Frontal cortex (tissue), 4 donors: ENCODE data around the gene ARHGAP26. TPM values are rescaled to one million over a fixed set of nuclear protein-coding genes. Genes with fewer than 3 reads are reported as not detected.

ENCODE experiments used
- DNase-seq, 2 donors: peaks; one replicate each; pipeline ENCODE4 v3.0.0; 2012; ENCODE audit warnings: low spot score in 2 of 2
- FAIRE-seq: peaks from 2 replicates; lab custom pipeline; 2012; peaks lifted over from hg19 to GRCh38; lab: Jason Lieb, UNC
- total RNA-seq: library from RNA; depleted of rRNA; stranded (reverse); fragments of >200 nt; gene quantifications from one replicate; pipeline ENCODE4 v1.2.3, GENCODE V29; 2014
- donor health status: control.
- donor health status: control.
- donor health status: control.

Gene ARHGAP26
- total RNA-seq, 1 donor from 2014 or later: 7.3 TPM

DNA sequence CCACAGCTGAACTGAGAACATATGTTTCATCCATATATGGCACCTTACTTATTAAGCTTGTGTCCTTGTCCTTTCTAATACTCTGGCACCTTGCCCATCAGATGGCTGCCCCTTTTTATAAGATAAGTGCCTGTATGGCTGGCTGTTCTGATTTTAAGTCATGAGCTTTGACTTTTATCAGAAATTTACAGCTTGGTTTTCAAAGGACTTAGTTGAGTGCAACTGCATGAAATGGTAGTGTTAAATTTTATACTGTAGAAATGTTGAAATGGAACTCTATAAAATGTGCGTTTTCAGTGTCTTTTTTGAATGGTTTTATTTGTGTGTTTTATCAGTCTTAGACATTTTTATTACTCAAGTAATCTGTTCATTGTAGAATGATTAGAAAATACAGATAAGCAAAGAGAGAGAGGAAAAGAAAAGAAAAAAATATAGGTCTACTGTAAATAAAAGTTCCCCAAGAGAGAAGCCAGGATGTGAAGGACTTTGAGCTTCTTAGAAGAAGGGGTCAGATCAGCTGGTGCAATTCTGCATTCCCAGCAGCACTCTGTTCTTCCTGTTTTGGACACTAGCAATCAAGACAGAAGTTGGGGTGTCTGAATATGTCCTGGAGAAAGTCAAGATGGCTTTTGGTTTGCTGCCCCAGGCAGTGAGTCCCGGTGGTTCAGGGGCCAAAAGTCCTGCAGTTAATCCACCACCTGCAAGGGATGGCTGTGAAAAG lies 38.9 kb downstream of the ARHGAP26 start:
- FAIRE-seq: no peak
- no peak for DNase-seq

- FAIRE-seq (no peak), DNase-seq (no peak)
Observed at GRCh38 chr5:142810081-142810480, 39.9 kb downstream of the ARHGAP26 start.

GRCh38 chr5:142810743-142811290 lies 40.6 kb downstream of the ARHGAP26 start:
- no peak for FAIRE-seq
- DNase-seq: no peak

GRCh38 chr5:142811866-142812557 lies 41.8 kb downstream of the ARHGAP26 start:
- no peak for FAIRE-seq
- no peak for DNase-seq

- DNase-seq (no peak), FAIRE-seq (no peak)
Observed at GRCh38 chr5:142813220-142813619, 43.0 kb downstream of the ARHGAP26 start.

- no peak for FAIRE-seq
Observed at GRCh38 chr5:142814122-142814521, 43.9 kb downstream of the ARHGAP26 start.

GRCh38 chr5:142815469-142815868 lies 45.3 kb downstream of the ARHGAP26 start:
- DNase-seq (no peak), FAIRE-seq (no peak)

More at GRCh38 chr5:142814122-142814521, 43.9 kb downstream of the ARHGAP26 start:
- DNase-seq: no peak

GRCh38 chr5:142816531-142817430 lies 46.6 kb downstream of the ARHGAP26 start:
- no peak for FAIRE-seq
- DNase-seq: peak in 1 of 2 donors; percentile 31

GRCh38 chr5:142817949-142818431 lies 47.8 kb downstream of the ARHGAP26 start:
- no peak for DNase-seq
- FAIRE-seq: no peak

- FAIRE-seq: no peak
- no peak for DNase-seq
Observed at GRCh38 chr5:142819292-142819691, 49.1 kb downstream of the ARHGAP26 start.

GRCh38 chr5:142819825-142820224 lies 49.6 kb downstream of the ARHGAP26 start:
- FAIRE-seq: no peak
- DNase-seq: no peak

DNA sequence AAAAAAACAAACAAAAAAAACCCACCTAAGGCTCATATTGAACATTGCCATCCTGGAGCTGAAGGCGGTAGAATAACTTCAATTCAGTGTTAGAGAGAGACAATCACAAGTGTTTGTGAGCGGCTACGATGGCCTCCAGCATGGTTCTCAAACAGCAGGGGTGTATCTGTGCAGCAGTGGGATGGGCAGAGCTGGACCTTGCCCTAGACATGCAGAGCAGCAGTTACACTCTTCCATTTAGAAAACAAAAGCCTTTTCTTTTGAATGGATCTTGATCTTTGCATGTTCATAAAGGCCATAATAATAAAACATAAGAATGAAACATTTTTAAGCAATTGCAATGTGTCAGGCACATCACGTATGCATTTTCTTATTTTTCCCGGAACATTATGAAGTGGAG lies 50.3 kb downstream of the ARHGAP26 start:
- DNase-seq (no peak), FAIRE-seq (no peak)

GRCh38 chr5:142821034-142821732 lies 51.0 kb downstream of the ARHGAP26 start:
- no peak for DNase-seq
- FAIRE-seq: no peak

- FAIRE-seq (no peak), DNase-seq (peak in 1 of 2 donors; percentile 32)
Observed at GRCh38 chr5:142821733-142822487, 51.7 kb downstream of the ARHGAP26 start.

GRCh38 chr5:142823126-142823525 lies 52.9 kb downstream of the ARHGAP26 start:
- DNase-seq (no peak), FAIRE-seq (no peak)

DNA sequence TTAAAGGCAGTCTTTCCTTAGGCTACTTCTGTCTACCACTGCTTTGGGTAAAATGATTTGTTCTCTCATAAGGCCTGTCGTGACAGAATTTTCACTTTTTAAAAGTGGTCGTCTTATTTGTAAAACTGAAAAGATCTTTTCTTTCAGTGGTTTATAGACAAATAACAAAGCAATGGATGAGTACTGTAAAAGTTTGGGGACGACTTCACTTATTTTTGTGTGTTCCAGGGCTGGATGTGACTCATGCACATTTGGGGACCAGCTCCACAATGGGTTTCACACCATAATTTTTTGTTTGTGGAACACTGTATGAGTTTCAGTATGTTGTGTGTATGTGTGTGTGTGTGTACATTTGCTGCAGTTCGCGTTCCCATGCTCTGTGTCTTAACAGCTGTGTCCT lies 53.6 kb downstream of the ARHGAP26 start:
- FAIRE-seq (no peak), DNase-seq (no peak)

DNA sequence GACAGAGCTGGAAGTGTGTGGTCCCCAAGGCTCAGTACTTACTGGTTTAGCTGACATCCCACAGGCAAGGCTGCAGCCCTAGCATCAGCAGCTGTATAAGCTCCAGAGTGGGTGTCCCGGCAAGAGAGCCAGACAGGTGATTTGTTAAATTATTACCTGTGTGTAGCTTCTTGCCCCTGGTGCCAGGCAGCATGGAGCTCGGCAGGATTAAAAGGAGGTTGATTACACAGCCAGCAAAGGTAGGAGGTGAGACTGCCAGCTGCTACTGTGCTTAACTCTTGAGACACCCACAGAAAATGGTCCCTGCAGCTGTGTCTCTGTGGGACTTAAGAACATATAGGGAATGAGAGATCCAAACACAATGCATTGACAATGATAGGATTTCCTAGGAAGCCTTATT lies 54.2 kb downstream of the ARHGAP26 start:
- FAIRE-seq (no peak), DNase-seq (no peak)

- FAIRE-seq (no peak), DNase-seq (no peak)
Observed at GRCh38 chr5:142825378-142826089, 55.4 kb downstream of the ARHGAP26 start.
